GM18498 (cell line): ENCODE results near the gene EXOSC5.
A peak's percentile ranks its signal among the peaks of the same experiment; 100 is the strongest.
"Not testable (repeated sequence)": the region's sequence is repeated elsewhere in the genome, so short reads cannot be mapped to it uniquely, and the experiment has no call there.

Experiments used
- ATAC-seq: cut with Tn5 transposase; IDR thresholded peaks from one replicate; pipeline ENCODE4 v1.9.1; 2021; ENCODE audit warnings: mild to moderate bottlenecking, moderate library complexity; ENCODE audit not compliant: unreplicated experiment

Gene EXOSC5

GRCh38 chr19:41397086-41398049 is at the start of gene EXOSC5, which contains the start of gene BCKDHA:
Gene EXOSC5, minus strand, starts transcription at chr19:41397359. Its CDS starts 31 bp downstream, at chr19:41397328.
Gene BCKDHA, plus strand, starts transcription at chr19:41397818. Its CDS starts 10 bp downstream, at chr19:41397828.
- ATAC-seq: peak; percentile 91

GRCh38 chr19:41445575-41445974 is 48.4 kb upstream of the EXOSC5 start:
- ATAC-seq: no peak

- ATAC-seq: no peak
Measured at GRCh38 chr19:41443813-41444455, 46.8 kb upstream of the EXOSC5 start.

DNA sequence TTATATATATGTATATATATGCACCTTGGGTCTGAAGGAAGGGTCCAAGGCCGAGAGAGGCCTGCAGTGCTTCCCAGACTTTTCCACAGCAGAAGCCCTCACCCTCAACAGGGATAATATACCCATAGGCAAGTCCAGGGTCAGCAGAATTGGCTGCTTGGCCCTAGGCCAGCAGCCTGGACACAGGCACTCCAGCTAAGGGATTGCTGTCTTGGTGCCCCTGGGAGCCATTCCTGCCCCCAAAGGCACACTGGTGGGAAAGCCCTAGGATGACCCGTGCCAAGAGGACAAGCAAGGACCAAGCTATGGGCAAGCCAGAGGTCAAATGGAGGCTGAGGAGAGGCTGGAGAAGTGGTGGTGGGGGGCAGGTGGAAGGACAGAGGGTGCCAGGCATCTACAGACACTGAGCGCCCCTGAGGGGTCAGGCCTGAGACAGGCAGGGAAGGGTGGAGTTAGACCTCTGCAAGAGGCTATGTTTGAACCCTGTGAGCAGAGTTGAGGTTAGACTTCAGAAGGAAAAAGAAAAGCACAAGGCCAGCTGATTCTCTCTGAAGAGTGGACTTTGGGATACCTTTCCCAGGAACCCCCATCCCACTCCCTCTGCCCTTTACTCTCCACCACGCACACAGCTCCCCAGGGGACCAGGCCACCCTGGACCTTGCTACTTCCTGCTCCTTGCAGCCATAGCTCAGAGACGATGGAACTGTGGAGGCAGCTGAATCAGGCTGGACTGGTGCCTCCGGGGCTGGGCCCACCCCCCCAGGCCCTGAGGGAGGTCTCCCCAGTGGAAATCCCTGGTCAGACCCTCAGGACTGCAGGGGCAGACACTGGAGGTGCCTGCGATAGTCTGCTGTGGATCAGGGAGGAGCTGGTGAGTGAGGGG is 45.6 kb upstream of the EXOSC5 start, which contains the start of gene ERICH4:
Gene ERICH4 (plus strand): TSS at position 684 of the 883 bp plus-strand sequence. CDS start 14 bp downstream, at position 698.
- no peak for ATAC-seq

DNA sequence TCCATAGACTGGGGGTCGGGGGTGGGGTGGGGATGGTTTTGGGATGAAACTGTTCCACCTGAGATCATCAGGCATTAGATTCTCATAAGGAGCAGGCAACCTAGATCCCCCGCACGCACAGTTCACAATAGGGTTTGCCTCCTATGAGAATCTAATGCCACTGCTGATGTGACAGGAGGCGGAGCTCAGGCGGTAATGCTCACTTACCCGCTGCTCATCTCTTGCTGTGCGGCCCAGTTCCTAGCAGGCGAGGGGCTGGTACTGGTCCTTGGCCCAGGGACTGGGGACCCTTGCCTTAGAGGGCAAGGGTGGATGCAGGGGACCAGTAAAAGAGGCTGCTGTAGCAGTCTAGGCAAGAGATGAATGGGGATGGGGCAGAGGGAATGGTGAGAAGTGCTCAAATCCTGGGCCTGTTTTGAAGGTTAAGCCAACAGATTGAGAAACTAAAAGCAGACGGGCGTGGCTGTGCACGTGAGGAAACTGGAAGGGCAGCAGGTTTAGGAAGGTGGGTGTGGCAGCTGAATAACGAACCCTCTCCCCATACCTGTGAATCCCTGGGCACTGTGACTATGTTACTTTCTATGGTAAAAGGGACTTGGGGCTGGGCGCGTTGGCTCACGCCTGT is 44.3 kb upstream of the EXOSC5 start:
- no peak for ATAC-seq

DNA sequence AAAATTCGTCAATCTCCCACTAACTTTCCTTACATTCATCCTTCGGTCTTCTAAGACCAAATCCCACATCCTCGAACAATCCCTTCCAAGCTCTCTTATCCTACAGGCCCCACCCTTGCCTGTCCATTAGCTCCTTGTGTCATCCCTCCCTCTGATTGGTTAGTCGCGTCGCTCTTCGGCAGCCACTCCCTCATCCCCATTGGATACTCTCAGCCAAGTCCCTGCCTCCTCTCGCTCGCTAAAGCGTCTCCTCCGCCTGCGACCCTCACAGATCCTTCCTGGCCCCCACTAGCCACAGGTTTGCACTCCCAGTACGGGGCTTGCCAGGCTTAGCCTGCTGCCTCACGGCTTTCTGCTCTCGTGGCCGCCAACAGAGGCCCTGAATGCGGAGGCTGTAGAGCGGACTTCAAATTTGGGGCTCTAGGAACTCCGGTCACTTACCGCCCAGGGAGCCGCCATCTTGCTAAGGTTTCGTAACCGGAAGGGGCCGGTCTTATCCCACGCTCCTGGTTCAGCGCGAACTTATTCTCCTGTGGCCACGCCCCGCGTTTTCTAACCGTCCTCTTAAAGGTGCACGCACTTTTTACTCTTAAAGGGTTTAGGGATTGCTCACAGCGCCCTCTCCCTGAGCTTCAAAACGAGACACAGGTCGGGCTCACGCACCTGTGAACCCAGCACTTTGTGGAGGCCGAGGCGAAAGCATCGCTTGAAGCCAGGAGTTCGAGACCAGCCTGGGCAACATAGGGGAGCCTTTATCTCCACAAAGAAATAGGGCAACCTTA is 42.5 kb upstream of the EXOSC5 start, which contains the start of gene DMAC2:
Gene DMAC2 (minus strand): TSS at position 472 of the 782 bp plus-strand sequence. CDS start 13 bp downstream, at position 459.
- peak; percentile 94 for ATAC-seq

DNA sequence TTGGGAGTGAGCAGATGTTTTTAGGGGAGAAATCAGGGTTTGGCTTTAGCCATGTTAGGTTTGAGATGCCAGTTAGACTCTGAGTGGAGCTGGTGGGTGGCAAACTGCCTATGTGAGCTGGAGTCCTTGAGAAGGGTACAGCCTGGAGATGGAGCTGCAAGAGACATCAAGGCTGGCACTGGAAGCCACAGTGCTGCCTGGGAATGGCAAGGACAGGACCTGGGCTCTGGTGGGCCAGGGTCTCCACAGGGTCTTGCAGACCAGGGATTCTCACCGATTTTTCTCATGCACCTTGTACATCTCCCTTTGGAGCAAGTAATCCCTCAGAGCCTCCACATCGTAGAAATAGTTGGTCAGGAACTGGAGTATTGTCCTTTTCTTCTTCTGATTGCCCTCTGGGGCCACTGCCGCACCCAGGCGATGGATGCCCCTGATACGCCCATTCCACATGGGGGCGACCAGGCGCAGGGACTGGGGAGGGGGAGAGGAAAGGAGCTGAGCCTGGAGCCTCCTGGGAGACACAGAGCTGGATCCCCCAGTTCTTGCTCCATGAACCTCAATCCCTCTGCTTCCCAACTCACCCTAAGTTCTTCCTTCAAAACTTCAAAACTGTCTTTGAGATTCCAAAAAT is 40.9 kb upstream of the EXOSC5 start:
- no peak for ATAC-seq

GRCh38 chr19:41436674-41436951 is 39.5 kb upstream of the EXOSC5 start:
- no peak for ATAC-seq

DNA sequence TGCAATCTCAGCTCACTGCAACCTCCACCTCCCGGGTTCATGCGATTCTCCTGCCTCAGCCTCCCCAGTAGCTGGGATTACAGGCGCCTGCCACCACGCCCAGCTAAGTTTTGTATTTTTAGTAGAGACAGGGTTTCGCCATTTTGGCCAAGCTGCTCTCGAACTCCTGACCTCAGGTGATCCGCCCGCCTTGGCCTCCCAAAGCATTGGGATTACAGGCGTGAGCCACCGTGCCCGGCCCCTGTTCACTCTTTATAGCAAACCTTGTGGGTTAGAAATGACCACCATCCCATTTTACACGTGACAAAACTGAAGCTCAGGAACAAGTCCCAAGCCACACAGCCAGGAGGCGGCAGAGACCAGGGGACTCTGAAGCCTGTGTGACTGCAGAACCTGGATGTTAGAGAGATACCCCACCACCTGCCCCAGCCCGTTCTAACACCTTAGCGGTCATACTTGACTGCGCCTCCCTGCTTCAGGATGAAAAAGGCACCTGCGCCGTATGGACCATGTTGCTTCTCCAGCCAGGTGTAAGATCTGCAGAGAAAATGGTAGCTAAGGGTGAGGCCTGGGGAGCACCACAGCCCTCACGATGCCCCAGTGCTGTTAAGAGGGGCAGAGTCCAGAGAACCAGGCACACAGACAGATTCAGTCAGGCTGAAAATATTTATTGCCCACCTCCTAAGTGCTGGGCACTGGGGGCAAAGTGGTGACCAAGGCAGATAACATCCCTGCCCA is 38.9 kb upstream of the EXOSC5 start:
- ATAC-seq: no peak

- ATAC-seq: not testable (repeated sequence)
Measured at GRCh38 chr19:41435376-41435775, 38.2 kb upstream of the EXOSC5 start.

GRCh38 chr19:41434450-41434849 is 37.3 kb upstream of the EXOSC5 start:
- no peak for ATAC-seq

- no peak for ATAC-seq
Measured at GRCh38 chr19:41433171-41433570, 36.0 kb upstream of the EXOSC5 start.

DNA sequence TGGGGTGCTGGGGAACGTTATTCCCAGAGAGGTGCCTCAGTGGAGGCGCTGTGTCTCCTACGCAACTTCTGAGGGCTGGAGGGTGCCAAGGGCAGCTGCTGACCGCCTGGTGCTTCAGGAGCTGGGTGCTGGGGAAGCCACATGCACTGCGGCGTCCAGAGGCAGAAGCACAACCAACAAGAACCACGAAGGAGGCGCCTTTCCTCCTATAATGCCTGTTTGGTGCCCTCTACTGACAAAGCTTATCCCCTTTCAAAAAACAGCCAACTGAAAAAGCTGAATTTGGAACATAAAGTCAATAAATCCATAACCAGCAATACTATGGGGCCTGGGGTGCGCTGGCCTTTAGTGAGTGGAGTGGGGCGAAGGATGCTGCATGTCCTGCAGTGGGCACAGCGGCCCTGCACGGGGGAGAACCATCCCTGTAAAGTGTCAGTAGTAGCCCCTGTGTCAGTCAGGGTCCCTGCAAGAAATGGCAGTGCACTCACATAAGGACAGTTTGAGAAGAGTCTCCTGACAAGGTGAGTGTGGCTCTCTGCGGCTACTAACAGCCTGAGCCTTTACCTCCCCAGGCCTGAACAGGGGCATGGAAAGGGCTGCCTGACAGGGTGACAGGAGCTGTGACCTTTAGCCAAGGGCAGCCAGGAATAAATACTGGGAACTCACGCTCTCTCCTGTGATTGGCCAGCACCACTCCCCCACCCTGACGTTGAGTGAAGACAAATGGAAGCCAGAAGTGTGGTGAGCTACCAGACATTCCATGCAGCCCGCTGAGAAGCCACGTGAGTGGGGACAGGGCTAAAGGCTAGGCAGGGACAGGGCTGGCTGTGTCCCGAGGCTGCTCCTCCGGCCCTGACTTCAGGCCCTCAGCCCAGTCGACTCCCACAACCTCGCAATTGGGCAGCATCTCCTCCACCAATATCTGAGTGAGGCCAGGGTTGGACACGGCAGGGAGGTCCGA is 34.5 kb upstream of the EXOSC5 start:
- ATAC-seq: no peak

DNA sequence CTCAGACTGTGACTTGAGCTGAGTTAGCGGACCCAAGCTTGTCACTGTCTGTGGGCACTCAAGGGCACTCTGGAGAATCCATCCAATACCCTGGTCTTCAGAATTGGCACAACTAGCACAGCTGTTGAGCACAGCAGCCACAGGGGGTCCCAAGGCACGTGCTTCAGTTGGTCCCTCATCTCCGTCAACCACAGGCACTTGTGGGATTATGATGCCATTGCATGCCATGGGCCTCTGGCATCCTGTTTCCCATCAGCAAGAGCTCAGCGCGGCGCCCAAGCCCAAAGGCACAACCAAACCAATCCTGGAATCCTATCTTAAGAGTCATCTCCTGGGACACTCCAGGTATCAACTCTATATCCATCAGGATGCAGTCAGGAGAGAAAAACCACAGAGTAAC is 33.8 kb upstream of the EXOSC5 start:
- ATAC-seq: no peak

DNA sequence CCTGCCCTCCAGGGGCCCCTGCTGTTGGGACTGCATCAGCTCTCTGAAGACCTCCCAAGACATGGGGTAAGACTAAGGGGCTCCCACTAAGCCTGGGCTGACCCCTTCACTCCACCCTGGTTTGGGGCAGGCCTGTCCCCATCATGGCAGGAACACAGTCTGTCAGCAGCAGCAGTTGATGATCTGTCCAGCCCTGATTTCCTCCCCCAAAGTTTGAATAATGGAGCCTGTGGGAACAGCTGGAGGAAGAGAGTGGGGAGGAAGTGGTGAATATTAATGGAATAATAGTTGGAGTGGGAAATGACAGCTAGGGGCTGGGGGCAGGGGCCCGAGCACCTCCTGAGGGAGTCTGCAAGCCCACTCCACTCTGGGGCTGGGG is 31.3 kb upstream of the EXOSC5 start:
- no peak for ATAC-seq

- no peak for ATAC-seq
Measured at GRCh38 chr19:41427647-41428480, 30.7 kb upstream of the EXOSC5 start.
